Esophagus (tissue), 2 donors: ENCODE data around the gene CXCL1. TPM values are rescaled to one million over a fixed set of nuclear protein-coding genes. Genes with fewer than 3 reads are reported as not detected.

Experiments used
- H3K27ac ChIP-seq, 2 donors: one replicate each; pipeline ENCODE4 v1.5.1; 2013; ENCODE audit warnings: low read depth in 2 of 2, mild to moderate bottlenecking in 2 of 2, inconsistent platforms in 1 of 2, low read length in 1 of 2, moderate library complexity in 1 of 2
- H3K27me3 ChIP-seq, 2 donors: one replicate each; pipeline ENCODE4 v1.6.1; 2013; ENCODE audit warnings: low read length in 2 of 2, control low read depth in 1 of 2, mild to moderate bottlenecking in 1 of 2; ENCODE audit not compliant: insufficient read depth in 2 of 2, control insufficient read depth in 1 of 2
- H3K36me3 ChIP-seq, 2 donors: one replicate each; pipeline ENCODE4 v1.6.1; 2013; ENCODE audit warnings: low read length in 1 of 2; ENCODE audit not compliant: control insufficient read depth in 2 of 2, insufficient read depth in 2 of 2
- H3K4me1 ChIP-seq, 2 donors: one replicate each; pipeline ENCODE4 v1.6.1; 2013; ENCODE audit warnings: low read length in 1 of 2; ENCODE audit not compliant: control insufficient read depth in 2 of 2, insufficient read depth in 2 of 2
- H3K4me3 ChIP-seq, 2 donors: one replicate each; pipeline ENCODE4 v1.5.1; 2013; ENCODE audit warnings: low read length in 2 of 2, mild to moderate bottlenecking in 2 of 2, low read depth in 1 of 2, moderate library complexity in 1 of 2
- H3K9me3 ChIP-seq, 2 donors: one replicate each; pipeline ENCODE4 v1.6.1; 2013; ENCODE audit warnings: mild to moderate bottlenecking in 2 of 2, low read depth in 1 of 2, low read length in 1 of 2, moderate library complexity in 1 of 2; ENCODE audit not compliant: control insufficient read depth in 2 of 2, insufficient read depth in 1 of 2
- WGBS, 2 donors: extraction: QIAGEN DNeasy Blood & Tissue Kit; methylation state at CpG; one replicate each; pipeline ENCODE4 v1.1.7; 2013; 5-methylcytosine and 5-hydroxymethylcytosine counted together
- polyA plus RNA-seq, 2 donors: library from polyadenylated mRNA; stranded (reverse); fragments of 200-250 nt; gene quantifications; one replicate each; pipeline ENCODE4 v1.2.3, GENCODE V29; 2013
- donor health status: healthy with polysubstance abuse.
- donor health status: Bipolar disorder and iron deficiency.

CXCL1 gene
- 10 to 100 TPM in 1 of 2 donors, 1 to 10 TPM in 1; 4.7 to 12.4 TPM for polyA plus RNA-seq

DNA sequence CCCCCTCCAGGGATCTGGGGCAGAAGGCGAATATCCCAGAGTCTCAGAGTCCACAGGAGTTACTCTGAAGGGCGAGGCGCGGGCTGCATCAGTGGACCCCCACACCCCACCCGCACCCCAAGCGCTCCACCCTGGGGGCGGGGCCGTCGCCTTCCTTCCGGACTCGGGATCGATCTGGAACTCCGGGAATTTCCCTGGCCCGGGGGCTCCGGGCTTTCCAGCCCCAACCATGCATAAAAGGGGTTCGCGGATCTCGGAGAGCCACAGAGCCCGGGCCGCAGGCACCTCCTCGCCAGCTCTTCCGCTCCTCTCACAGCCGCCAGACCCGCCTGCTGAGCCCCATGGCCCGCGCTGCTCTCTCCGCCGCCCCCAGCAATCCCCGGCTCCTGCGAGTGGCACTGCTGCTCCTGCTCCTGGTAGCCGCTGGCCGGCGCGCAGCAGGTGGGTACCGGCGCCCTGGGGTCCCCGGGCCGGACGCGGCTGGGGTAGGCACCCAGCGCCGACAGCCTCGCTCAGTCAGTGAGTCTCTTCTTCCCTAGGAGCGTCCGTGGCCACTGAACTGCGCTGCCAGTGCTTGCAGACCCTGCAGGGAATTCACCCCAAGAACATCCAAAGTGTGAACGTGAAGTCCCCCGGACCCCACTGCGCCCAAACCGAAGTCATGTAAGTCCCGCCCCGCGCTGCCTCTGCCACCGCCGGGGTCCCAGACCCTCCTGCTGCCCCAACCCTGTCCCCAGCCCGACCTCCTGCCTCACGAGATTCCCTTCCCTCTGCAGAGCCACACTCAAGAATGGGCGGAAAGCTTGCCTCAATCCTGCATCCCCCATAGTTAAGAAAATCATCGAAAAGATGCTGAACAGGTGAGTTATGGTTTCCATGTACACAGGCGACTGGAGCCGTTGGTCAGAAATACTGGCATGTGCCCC lies at the start of gene CXCL1:
CXCL1 (plus strand) TSS at position 264 of the 926 bp plus-strand sequence; CDS start at position 342, 78 bp downstream.
- Histone ChIP-seq H3K9me3 (no peaks in the 10 kb centered on the region), H3K4me1 (peaks cover 2 to 3% of the 10 kb centered on the region in 2 donors), H3K27ac (peak within 1 kb of the TSS; percentile 23 to 40), H3K36me3 (no peaks in the 10 kb centered on the region), H3K27me3 (no peaks in the 10 kb centered on the region), H3K4me3 (peak within 1 kb of the TSS; percentile 58 to 64)
- 10% methylated on average over 61 of the region's 61 CpGs for WGBS, 2 donors

DNA sequence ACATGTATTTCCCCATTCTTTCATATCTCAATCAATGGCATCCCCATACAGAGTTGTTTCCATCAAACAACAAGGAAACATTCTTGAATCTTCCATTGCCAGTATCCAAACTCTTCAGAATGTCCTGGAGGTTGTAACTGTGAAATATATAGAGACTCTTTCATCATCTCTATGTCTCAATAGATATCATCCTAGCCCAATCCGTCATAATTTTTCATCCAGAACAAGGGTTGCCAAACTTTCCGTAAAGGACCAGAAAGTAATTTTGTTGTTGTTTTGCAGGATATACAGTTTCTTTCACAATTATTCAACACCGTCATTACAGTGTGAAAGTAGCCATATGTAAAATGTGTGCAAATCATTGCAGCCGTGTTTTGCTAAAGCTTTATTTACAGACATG lies 47.9 kb upstream of the CXCL1 start:
- H3K4me3 ChIP-seq: no peak overlapping the region
- 83 to 85% methylated on average over 4 of the region's 4 CpGs for WGBS, 2 donors
- no peaks in the 10 kb centered on the region for H3K9me3 ChIP-seq

DNA sequence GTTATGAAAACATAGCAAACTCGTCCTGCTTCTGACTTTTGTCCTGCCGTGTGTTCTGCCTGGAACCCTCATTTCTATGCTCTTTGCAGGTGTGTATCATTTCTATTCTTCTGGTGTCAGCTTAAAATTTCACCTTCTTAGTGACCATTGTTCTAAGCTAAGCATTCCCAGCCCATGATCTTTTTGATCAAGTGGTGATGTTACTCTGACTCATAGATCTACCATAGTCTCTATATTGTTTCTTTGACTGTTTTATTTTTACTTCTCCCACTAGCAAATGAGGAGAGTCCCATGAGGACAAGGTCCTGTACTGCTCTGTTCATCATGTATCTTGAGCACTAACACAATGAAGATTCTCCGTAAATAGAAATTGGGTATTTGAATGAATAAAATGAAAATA lies 46.8 kb upstream of the CXCL1 start:
- H3K9me3 ChIP-seq: no peaks in the 10 kb centered on the region
- 70 to 74% methylated on average over 3 of the region's 3 CpGs for WGBS, 2 donors
- H3K36me3 ChIP-seq: no peaks in the 10 kb centered on the region
- H3K27me3 ChIP-seq: no peaks in the 10 kb centered on the region
- no peak overlapping the region for H3K27ac ChIP-seq
- H3K4me3 ChIP-seq: no peak overlapping the region
- H3K4me1 ChIP-seq: no peaks in the 10 kb centered on the region

More for the DNA sequence above, 47.9 kb upstream of the CXCL1 start:
- H3K27me3 ChIP-seq: no peaks in the 10 kb centered on the region
- no peak overlapping the region for H3K27ac ChIP-seq
- H3K4me1 ChIP-seq: no peaks in the 10 kb centered on the region
- no peaks in the 10 kb centered on the region for H3K36me3 ChIP-seq

DNA sequence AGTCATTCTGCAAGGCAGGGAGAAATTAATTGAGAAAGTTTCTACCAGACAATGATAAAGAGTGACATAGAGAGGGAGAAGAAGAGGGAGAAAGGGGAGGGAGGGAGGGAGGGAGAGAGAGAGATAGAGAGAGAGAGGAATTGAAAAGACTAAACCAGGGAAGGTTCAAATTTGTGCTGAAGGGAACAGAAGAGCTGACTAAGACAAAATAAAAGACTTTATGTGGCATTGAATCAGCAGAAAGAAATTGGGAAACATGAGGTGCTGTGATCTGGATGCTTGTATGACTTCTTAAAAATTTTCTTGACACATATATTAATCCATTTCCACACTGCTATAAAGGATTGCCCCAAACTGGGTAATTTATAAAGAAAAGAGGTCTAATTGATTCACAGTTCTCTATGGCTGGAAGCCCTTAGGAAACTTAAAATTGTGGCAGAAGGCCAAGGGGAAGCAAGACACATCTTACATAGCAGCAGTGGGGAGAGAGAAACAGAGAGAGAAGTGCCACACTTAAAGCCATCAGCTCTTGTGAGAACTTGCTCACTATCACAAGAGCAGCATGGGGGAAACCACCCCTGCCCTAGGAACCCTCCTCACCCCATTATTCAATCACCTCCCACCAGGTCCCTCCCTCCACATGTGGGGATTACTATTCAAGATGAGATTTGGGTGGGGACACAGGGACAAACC lies 46.2 kb upstream of the CXCL1 start:
- Histone ChIP-seq H3K36me3 (no peaks in the 10 kb centered on the region), H3K4me3 (no peak overlapping the region), H3K27ac (no peak overlapping the region), H3K4me1 (no peaks in the 10 kb centered on the region), H3K27me3 (no peaks in the 10 kb centered on the region), H3K9me3 (no peaks in the 10 kb centered on the region)

DNA sequence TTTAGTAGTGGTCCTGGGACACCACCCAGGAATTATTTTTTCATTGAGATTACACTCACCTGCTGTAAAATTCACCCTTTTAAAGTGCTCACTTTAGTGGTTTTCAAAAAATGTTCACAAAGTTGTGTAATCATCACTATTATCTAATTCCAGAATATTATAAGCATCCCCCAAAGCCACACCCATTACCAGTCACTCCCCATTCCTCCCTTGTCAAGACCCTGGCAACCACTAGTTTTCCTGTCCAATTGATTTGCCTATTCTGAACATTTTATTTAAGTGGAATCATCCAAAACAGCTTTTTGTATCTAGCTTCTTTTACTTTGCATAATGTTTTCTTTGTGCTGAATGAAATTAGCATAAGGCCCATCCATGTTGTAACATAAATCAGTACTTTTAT lies 45.4 kb upstream of the CXCL1 start:
- H3K4me3 ChIP-seq: no peak overlapping the region
- H3K36me3 ChIP-seq: no peaks in the 10 kb centered on the region
- H3K4me1 ChIP-seq: no peaks in the 10 kb centered on the region
- H3K9me3 ChIP-seq: no peaks in the 10 kb centered on the region
- no peaks in the 10 kb centered on the region for H3K27me3 ChIP-seq
- no peak overlapping the region for H3K27ac ChIP-seq

DNA sequence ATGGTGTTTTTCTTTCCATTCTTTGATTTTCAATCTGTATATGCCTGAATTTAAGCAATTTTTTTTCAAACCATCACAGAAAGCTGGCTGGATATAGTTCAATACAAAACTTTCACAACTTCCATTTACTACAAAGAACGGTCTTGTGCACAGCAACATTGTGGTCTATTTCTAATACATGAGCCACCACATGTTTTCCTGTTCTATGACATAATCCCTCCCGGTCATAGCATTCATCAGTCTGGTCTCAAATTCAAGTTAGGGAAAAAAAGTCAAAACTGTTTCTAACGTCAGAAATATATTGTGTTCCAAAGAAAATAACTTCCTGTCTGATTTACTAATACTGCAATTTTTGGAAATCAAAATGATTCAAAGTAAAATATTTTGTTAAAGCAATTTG lies 40.2 kb upstream of the CXCL1 start:
- no peaks in the 10 kb centered on the region for H3K9me3 ChIP-seq
- H3K4me1 ChIP-seq: no peaks in the 10 kb centered on the region
- 59 to 64% methylated on average over 3 of the region's 3 CpGs for WGBS, 2 donors
- no peaks in the 10 kb centered on the region for H3K36me3 ChIP-seq
- no peaks in the 10 kb centered on the region for H3K27me3 ChIP-seq
- H3K27ac ChIP-seq: no peak overlapping the region
- H3K4me3 ChIP-seq: no peak overlapping the region

DNA sequence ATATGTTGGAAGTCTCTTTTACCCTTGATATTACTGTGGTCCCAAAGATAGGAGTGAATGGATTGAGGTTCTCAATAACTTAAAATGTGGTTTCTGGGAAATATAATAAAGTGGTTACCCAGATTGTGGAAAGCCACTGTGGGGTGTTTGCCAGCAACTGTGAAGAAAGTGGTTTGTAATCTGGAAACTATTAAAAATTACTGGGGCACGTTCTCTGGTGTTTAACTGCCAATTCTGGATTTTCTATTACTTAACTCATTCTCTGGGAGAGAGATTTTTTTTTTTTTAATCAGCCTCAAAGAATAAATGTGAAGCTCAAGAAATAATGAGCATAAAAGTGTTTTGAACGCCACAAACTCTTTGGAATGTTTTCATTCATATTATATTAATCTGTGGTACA lies 37.6 kb upstream of the CXCL1 start:
- 42 to 57% methylated on average over 2 of the region's 2 CpGs for WGBS, 2 donors
- Histone ChIP-seq H3K27me3 (no peaks in the 10 kb centered on the region), H3K4me1 (peaks cover 0 to 4% of the 10 kb centered on the region in 2 donors), H3K27ac (no peak overlapping the region), H3K4me3 (no peak overlapping the region), H3K9me3 (no peaks in the 10 kb centered on the region), H3K36me3 (no peaks in the 10 kb centered on the region)

DNA sequence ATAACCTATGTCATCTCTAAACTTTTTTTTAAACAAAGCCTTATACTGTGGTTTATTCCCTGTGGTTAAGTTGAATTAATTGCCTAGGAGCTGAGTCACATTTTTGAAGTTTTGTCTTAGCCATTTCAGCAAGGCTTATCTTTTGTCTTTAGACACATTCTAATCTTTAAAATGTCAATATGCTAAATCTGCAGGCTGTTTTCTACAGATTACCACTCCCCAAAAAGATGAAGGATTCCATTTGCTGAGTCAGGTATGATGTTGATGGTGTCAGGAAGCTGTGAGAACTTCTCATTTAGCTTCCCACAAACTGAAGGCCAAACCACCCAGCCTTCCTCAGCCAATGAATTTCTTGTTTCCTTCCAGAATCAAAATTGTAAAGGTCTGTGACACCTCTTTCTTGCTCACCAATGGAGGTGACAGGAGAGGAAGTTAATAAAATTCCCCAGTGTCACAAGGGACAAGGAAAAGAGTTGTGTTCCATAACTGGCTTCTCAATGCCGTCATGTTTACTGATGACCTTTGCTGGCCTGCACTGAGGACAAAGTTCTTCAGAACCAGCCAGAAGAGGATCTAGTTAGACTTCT lies 36.4 kb upstream of the CXCL1 start:
- no peaks in the 10 kb centered on the region for H3K27me3 ChIP-seq
- H3K27ac ChIP-seq: no peak overlapping the region
- no peaks in the 10 kb centered on the region for H3K36me3 ChIP-seq
- H3K4me3 ChIP-seq: no peak overlapping the region
- WGBS, 2 donors: 91 to 92% methylated on average over 1 of the region's 1 CpG
- H3K9me3 ChIP-seq: no peaks in the 10 kb centered on the region
- H3K4me1 ChIP-seq: peaks cover 0 to 5% of the 10 kb centered on the region in 2 donors

DNA sequence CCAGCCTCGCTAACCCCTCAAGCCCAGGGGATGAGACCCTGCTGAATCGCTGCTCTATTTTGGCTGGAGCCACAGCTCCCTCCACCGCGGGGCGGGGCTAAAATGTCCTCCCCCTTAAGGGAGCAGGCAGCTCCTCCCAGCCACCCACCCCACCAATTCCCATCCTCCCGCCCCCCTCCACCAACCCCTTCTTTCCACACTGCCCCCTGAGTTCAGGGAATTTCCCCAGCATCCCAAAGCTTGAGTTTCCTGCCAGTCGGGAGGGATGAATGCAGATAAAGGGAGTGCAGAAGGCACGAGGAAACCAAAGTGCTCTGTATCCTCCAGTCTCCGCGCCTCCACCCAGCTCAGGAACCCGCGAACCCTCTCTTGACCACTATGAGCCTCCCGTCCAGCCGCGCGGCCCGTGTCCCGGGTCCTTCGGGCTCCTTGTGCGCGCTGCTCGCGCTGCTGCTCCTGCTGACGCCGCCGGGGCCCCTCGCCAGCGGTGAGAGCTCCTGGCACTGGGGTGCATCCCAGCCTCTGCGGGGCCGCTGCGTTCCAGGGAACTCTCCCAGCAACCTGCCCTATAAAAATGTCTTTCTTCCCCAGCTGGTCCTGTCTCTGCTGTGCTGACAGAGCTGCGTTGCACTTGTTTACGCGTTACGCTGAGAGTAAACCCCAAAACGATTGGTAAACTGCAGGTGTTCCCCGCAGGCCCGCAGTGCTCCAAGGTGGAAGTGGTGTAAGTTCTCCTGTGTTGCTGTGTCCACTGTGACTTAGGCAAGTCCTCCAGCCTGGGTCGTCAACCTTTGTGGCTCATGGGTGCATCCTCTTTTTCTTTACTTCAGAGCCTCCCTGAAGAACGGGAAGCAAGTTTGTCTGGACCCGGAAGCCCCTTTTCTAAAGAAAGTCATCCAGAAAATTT lies 32.6 kb upstream of the CXCL1 start, which contains the start of gene CXCL6:
CXCL6 (plus strand) TSS at position 306 of the 907 bp plus-strand sequence; CDS start at position 379, 73 bp downstream.
- H3K9me3 ChIP-seq: no peaks in the 10 kb centered on the region
- 6 to 9% methylated on average over 41 of the region's 41 CpGs for WGBS, 2 donors
- no peak within 1 kb of the TSS for H3K27ac ChIP-seq
- H3K36me3 ChIP-seq: no peaks in the 10 kb centered on the region
- H3K4me1 ChIP-seq: peaks cover 0 to 5% of the 10 kb centered on the region in 2 donors
- peak within 1 kb of the TSS; percentile 32 to 50 for H3K4me3 ChIP-seq
- no peaks in the 10 kb centered on the region for H3K27me3 ChIP-seq
